Common myeloid progenitor, CD34-positive (primary cell): Measurements from ENCODE around the gene HNF4A.

Experiments used
- CTCF ChIA-PET: fragments of 350-600 bp; sonication (Branson Sonifier 250); formaldehyde crosslinking; loops from one replicate; lab custom pipeline; 2021; ENCODE audit warnings: antibody characterized with exemption; lab: Charles Lee
- POLR2A ChIA-PET: fragments of 350-600 bp; sonication (Branson Sonifier 250); formaldehyde crosslinking; loops from one replicate; lab custom pipeline; 2021; ENCODE audit warnings: antibody characterized with exemption; lab: Charles Lee
- DNase-seq, 3 donors: peaks; one replicate each; pipeline versions ENCODE4 v3.0.0 to v3.0.0-alpha.2; 2013
- H3K27ac ChIP-seq, 2 experiments: 1 replicate in 1 of 2; 2 replicates in 1 of 2; pipeline ENCODE4 v1.7.0; 2013; ENCODE audit warnings: inconsistent platforms in 2 of 2, low read length in 2 of 2, mild to moderate bottlenecking in 2 of 2, low read depth in 1 of 2, moderate library complexity in 1 of 2; ENCODE audit not compliant: severe bottlenecking in 2 of 2, insufficient read depth in 1 of 2, poor library complexity in 1 of 2
- H3K27me3 ChIP-seq, 5 experiments: replicated peaks in 2 of 5; 1 replicate in 3 of 5; 2 replicates in 2 of 5; pipeline versions ENCODE4 v1.6.1 to v1.7.0; 2013; ENCODE audit warnings: low read length in 4 of 5, mild to moderate bottlenecking in 2 of 5, moderate library complexity in 2 of 5, inconsistent platforms in 1 of 5; ENCODE audit not compliant: insufficient read depth in 5 of 5, control insufficient read depth in 4 of 5
- H3K36me3 ChIP-seq, 4 experiments: 1 replicate in 2 of 4; 2 replicates in 2 of 4; pipeline versions ENCODE4 v1.6.1 to v1.7.0; 2013; ENCODE audit warnings: low read length in 3 of 4, control low read depth in 1 of 4, mild to moderate bottlenecking in 1 of 4; ENCODE audit not compliant: control insufficient read depth in 4 of 4, insufficient read depth in 4 of 4
- H3K4me1 ChIP-seq, 4 experiments: 1 replicate in 3 of 4; 2 replicates in 1 of 4; pipeline versions ENCODE4 v1.6.1 to v1.7.1; 2013; ENCODE audit warnings: low read length in 3 of 4, mild to moderate bottlenecking in 3 of 4, control low read depth in 1 of 4, inconsistent platforms in 1 of 4, moderate library complexity in 1 of 4; ENCODE audit not compliant: control insufficient read depth in 4 of 4, insufficient read depth in 4 of 4; ENCODE audit errors: control extremely low read depth in 1 of 4
- H3K4me3 ChIP-seq, 7 experiments: 1 replicate in 4 of 7; 2 replicates in 3 of 7; pipeline versions ENCODE4 v1.5.1 to v1.7.0; 2013; ENCODE audit warnings: mild to moderate bottlenecking in 7 of 7, low read length in 6 of 7, moderate library complexity in 6 of 7, inconsistent platforms in 2 of 7, low read depth in 2 of 7, control low read depth in 1 of 7; ENCODE audit not compliant: insufficient read depth in 4 of 7, control insufficient read depth in 1 of 7; ENCODE audit errors: extremely low read depth in 1 of 7
- H3K9me3 ChIP-seq, 5 experiments: 1 replicate in 4 of 5; 2 replicates in 1 of 5; pipeline versions ENCODE4 v1.6.1 to v1.7.1; 2013; ENCODE audit warnings: low read length in 4 of 5, mild to moderate bottlenecking in 2 of 5, inconsistent platforms in 1 of 5, low read depth in 1 of 5, moderate library complexity in 1 of 5; ENCODE audit not compliant: control insufficient read depth in 4 of 5, insufficient read depth in 2 of 5; ENCODE audit errors: control extremely low read depth in 1 of 5
- WGBS: methylation state at CpG from one replicate; pipeline ENCODE4 v1.1.5; 2013; ENCODE audit not compliant: insufficient coverage; 5-methylcytosine and 5-hydroxymethylcytosine counted together

Gene HNF4A

GRCh38 chr20:44461142-44461802 lies 105.8 kb downstream of the HNF4A start:
- POLR2A ChIA-PET: interaction anchor here (0.6 kb wide), 1 partner anchor 10 kb away, joined by 3 read pairs; no protein-coding TSS in a partner anchor
- no peak for DNase-seq
- H3K9me3 ChIP-seq: no peaks in the 10 kb centered on the region
- H3K27ac ChIP-seq: no peak overlapping the region
- CTCF ChIA-PET: interaction anchor here (0.6 to 5.6 kb wide), 11 partner anchors 8 to 345 kb away, joined by 3 to 59 read pairs (median 4); partner anchors contain the start of gene FITM2
- no peaks in the 10 kb centered on the region for H3K36me3 ChIP-seq
- H3K4me1 ChIP-seq: peaks cover 0 to 2% (median 0%) of the 10 kb centered on the region in 4 experiments
- H3K27me3 ChIP-seq: peaks cover 0 to 4% (median 0%) of the 10 kb centered on the region in 5 experiments
- 100% methylated on average over 3 of the region's 6 CpGs for WGBS
- H3K4me3 ChIP-seq: no peak overlapping the region

- Histone ChIP-seq H3K9me3 (no peaks in the 10 kb centered on the region), H3K27me3 (peaks cover 0 to 4% (median 0%) of the 10 kb centered on the region in 5 experiments), H3K27ac (no peak overlapping the region), H3K36me3 (no peaks in the 10 kb centered on the region), H3K4me3 (no peak overlapping the region), H3K4me1 (peaks cover 0 to 2% (median 0%) of the 10 kb centered on the region in 4 experiments)
- 97% methylated on average over 4 of the region's 5 CpGs for WGBS
- POLR2A ChIA-PET: interaction anchor here (0.6 kb wide), 1 partner anchor 9 kb away, joined by 3 read pairs; no protein-coding TSS in a partner anchor
- DNase-seq: no peak
- CTCF ChIA-PET: interaction anchor here (0.6 to 5.6 kb wide), 12 partner anchors 8 to 345 kb away, joined by 3 to 59 read pairs (median 4); partner anchors contain the start of gene FITM2
Observed at GRCh38 chr20:44461803-44462174, 106.3 kb downstream of the HNF4A start.

- no peaks in the 10 kb centered on the region for H3K4me1 ChIP-seq
- no peak for DNase-seq
- WGBS: 80% methylated on average over 2 of the region's 5 CpGs
- H3K9me3 ChIP-seq: no peaks in the 10 kb centered on the region
- H3K4me3 ChIP-seq: no peak overlapping the region
- no peak overlapping the region for H3K27ac ChIP-seq
- H3K36me3 ChIP-seq: no peaks in the 10 kb centered on the region
- peaks cover 0 to 4% (median 0%) of the 10 kb centered on the region in 5 experiments for H3K27me3 ChIP-seq
- CTCF ChIA-PET: no interaction called here
- POLR2A ChIA-PET: no interaction called here
Observed at GRCh38 chr20:44463466-44463865, 108.0 kb downstream of the HNF4A start.

GRCh38 chr20:44464514-44464913 lies 109.0 kb downstream of the HNF4A start:
- no peaks in the 10 kb centered on the region for H3K9me3 ChIP-seq
- no peak for DNase-seq
- no peaks in the 10 kb centered on the region for H3K36me3 ChIP-seq
- ChIA-PET CTCF (interaction anchor here (1.4 kb wide), 1 partner anchor 247 kb away, joined by 4 read pairs; no protein-coding TSS in a partner anchor), POLR2A (no interaction called here)
- H3K27ac ChIP-seq: no peak overlapping the region
- peaks cover 0 to 4% (median 0%) of the 10 kb centered on the region in 5 experiments for H3K27me3 ChIP-seq
- no peak overlapping the region for H3K4me3 ChIP-seq
- 93% methylated on average over 2 of the region's 3 CpGs for WGBS
- no peaks in the 10 kb centered on the region for H3K4me1 ChIP-seq

GRCh38 chr20:44465001-44465560 lies 109.6 kb downstream of the HNF4A start:
- WGBS: 79% methylated on average over 2 of the region's 3 CpGs
- CTCF ChIA-PET: interaction anchor here (1.4 kb wide), 1 partner anchor 248 kb away, joined by 4 read pairs; no protein-coding TSS in a partner anchor

GRCh38 chr20:44467289-44467883 lies 111.9 kb downstream of the HNF4A start:
- no peak for DNase-seq
- no peaks in the 10 kb centered on the region for H3K9me3 ChIP-seq
- no peaks in the 10 kb centered on the region for H3K36me3 ChIP-seq
- H3K27ac ChIP-seq: no peak overlapping the region
- H3K4me1 ChIP-seq: no peaks in the 10 kb centered on the region
- H3K27me3 ChIP-seq: peaks cover 0 to 4% (median 0%) of the 10 kb centered on the region in 5 experiments
- no peak overlapping the region for H3K4me3 ChIP-seq
- WGBS: 93% methylated on average over 12 of the region's 12 CpGs
- ChIA-PET POLR2A (no interaction called here), CTCF (interaction anchor here (1.8 kb wide), 1 partner anchor 84 kb away, joined by 9 read pairs; no protein-coding TSS in a partner anchor)

More at GRCh38 chr20:44465001-44465560, 109.6 kb downstream of the HNF4A start:
- no peaks in the 10 kb centered on the region for H3K9me3 ChIP-seq
- no peak overlapping the region for H3K27ac ChIP-seq
- H3K27me3 ChIP-seq: peaks cover 0 to 4% (median 0%) of the 10 kb centered on the region in 5 experiments
- no peak for DNase-seq
- H3K4me1 ChIP-seq: no peaks in the 10 kb centered on the region
- no peak overlapping the region for H3K4me3 ChIP-seq
- POLR2A ChIA-PET: no interaction called here
- H3K36me3 ChIP-seq: no peaks in the 10 kb centered on the region
